CD14-positive monocyte (primary cell): ENCODE measurements around the gene SH3RF1. TPM values are rescaled to one million over a fixed set of nuclear protein-coding genes. Genes with fewer than 3 reads are reported as not detected.

Source experiments
- DNase-seq, 3 donors: peaks; one replicate each; pipeline ENCODE4 v3.0.0-alpha.2; 2011 to 2022
- H2AFZ ChIP-seq: 2 replicates; pipeline ENCODE4 v1.6.0; 2012; ENCODE audit warnings: mild to moderate bottlenecking, low read depth, low read length, inconsistent platforms; ENCODE audit not compliant: insufficient read depth, poor library complexity, severe bottlenecking
- H3K27ac ChIP-seq, 2 donors: 1 replicate in 1 of 2; 2 replicates in 1 of 2; pipeline ENCODE4 v1.5.1; 2012 to 2013; ENCODE audit warnings: low read length in 2 of 2, control low read depth in 1 of 2, inconsistent platforms in 1 of 2, low read depth in 1 of 2, mild to moderate bottlenecking in 1 of 2
- H3K27me3 ChIP-seq, 2 donors: one replicate each; pipeline versions ENCODE4 v1.6.0 to v1.6.1; 2011 to 2013; ENCODE audit warnings: low read length in 2 of 2; ENCODE audit not compliant: control insufficient read depth in 2 of 2, insufficient read depth in 2 of 2
- H3K36me3 ChIP-seq, 2 donors: replicated peaks in 1 of 2; 1 replicate in 1 of 2; 2 replicates in 1 of 2; pipeline versions ENCODE4 v1.5.1 to v1.6.1; 2012 to 2013; ENCODE audit warnings: low read length in 2 of 2, control low read depth in 1 of 2, inconsistent platforms in 1 of 2, mild to moderate bottlenecking in 1 of 2; ENCODE audit not compliant: insufficient read depth in 2 of 2, control insufficient read depth in 1 of 2
- H3K4me1 ChIP-seq, 2 donors: 1 replicate in 1 of 2; 2 replicates in 1 of 2; pipeline versions ENCODE4 v1.5.1 to v1.6.1; 2012 to 2013; ENCODE audit warnings: low read length in 2 of 2, control low read depth in 1 of 2, inconsistent platforms in 1 of 2, mild to moderate bottlenecking in 1 of 2, moderate library complexity in 1 of 2; ENCODE audit not compliant: insufficient read depth in 2 of 2, control insufficient read depth in 1 of 2
- H3K4me2 ChIP-seq: replicated peaks from 2 replicates; pipeline ENCODE3; 2012; ENCODE audit warnings: low read length, moderate library complexity, mild to moderate bottlenecking; ENCODE audit not compliant: poor library complexity, severe bottlenecking; ENCODE audit errors: extremely low read depth
- H3K4me3 ChIP-seq, 3 experiments: fragments of 200-600 bp in 1 of 3; sonication (generic) in 1 of 3; replicated peaks in 1 of 3; 1 replicate in 2 of 3; 2 replicates in 1 of 3; pipeline ENCODE4 v1.5.1; 2011 to 2013; ENCODE audit warnings: low read length in 3 of 3, mild to moderate bottlenecking in 3 of 3, control low read depth in 2 of 3, low read depth in 2 of 3, inconsistent platforms in 1 of 3, moderate library complexity in 1 of 3
- H3K79me2 ChIP-seq: 2 replicates; pipeline ENCODE4 v1.6.0; 2012; ENCODE audit warnings: mild to moderate bottlenecking, control low read depth, inconsistent platforms, low read length, moderate library complexity; ENCODE audit not compliant: insufficient read depth
- H3K9ac ChIP-seq: 2 replicates; pipeline ENCODE4 v1.6.0; 2017; ENCODE audit warnings: low read length, mild to moderate bottlenecking; ENCODE audit not compliant: insufficient read depth, poor library complexity, severe bottlenecking
- H3K9me3 ChIP-seq, 2 donors: replicated peaks in 1 of 2; 1 replicate in 1 of 2; 2 replicates in 1 of 2; pipeline versions ENCODE4 v1.5.1 to v1.6.1; 2012 to 2013; ENCODE audit warnings: low read length in 2 of 2, control low read depth in 1 of 2; ENCODE audit not compliant: control insufficient read depth in 1 of 2, insufficient read depth in 1 of 2
- H4K20me1 ChIP-seq: 2 replicates; pipeline ENCODE4 v1.6.0; 2012; ENCODE audit warnings: mild to moderate bottlenecking, low read length, control low read depth, moderate library complexity; ENCODE audit not compliant: insufficient read depth
- H3K27ac Mint-ChIP-seq, 7 donors: one replicate each; pipeline ENCODE4 v1.8.0; 2020; ENCODE audit warnings: mild to moderate bottlenecking in 7 of 7, mixed read lengths in 7 of 7, moderate library complexity in 6 of 7, inconsistent platforms in 2 of 7
- H3K27me3 Mint-ChIP-seq, 3 donors: one replicate each; pipeline ENCODE4 v1.8.0; 2021 to 2022; ENCODE audit warnings: low read depth in 3 of 3, mild to moderate bottlenecking in 3 of 3, mixed read lengths in 3 of 3, moderate library complexity in 3 of 3, inconsistent platforms in 1 of 3
- H3K36me3 Mint-ChIP-seq, 2 donors: one replicate each; pipeline ENCODE4 v1.8.0; 2020; ENCODE audit warnings: mixed read lengths in 2 of 2, inconsistent platforms in 1 of 2, mild to moderate bottlenecking in 1 of 2
- H3K4me1 Mint-ChIP-seq: one replicate; pipeline ENCODE4 v1.8.0; 2020; ENCODE audit warnings: mild to moderate bottlenecking, mixed read lengths
- H3K4me3 Mint-ChIP-seq, 2 donors: one replicate each; pipeline ENCODE4 v1.8.0; 2020; ENCODE audit warnings: mild to moderate bottlenecking in 2 of 2, mixed read lengths in 2 of 2, moderate library complexity in 1 of 2
- H3K9me3 Mint-ChIP-seq, 7 donors: one replicate each; pipeline ENCODE4 v1.8.0; 2020 to 2022; ENCODE audit warnings: mixed read lengths in 7 of 7, mild to moderate bottlenecking in 6 of 7, moderate library complexity in 6 of 7, inconsistent platforms in 2 of 7
- WGBS: methylation state at CpG from one replicate; pipeline ENCODE4 v1.1.5; 2013; ENCODE audit warnings: missing lambda C conversion rate; ENCODE audit not compliant: insufficient coverage; 5-methylcytosine and 5-hydroxymethylcytosine counted together
- intact Hi-C, 2 donors: fragments of 100-400 bp; cut with micrococcal nuclease; formaldehyde crosslinking; loops; one replicate each; pipeline versions ENCODE4 v1.15.0 to v1.15.1; 2023
- polyA plus RNA-seq, 3 donors: library from polyadenylated mRNA; depleted of rRNA in 1 of 3; unstranded in 2 of 3; stranded (reverse) in 1 of 3; fragments of 300-500 nt in 2 of 3; fragments of >200 nt in 1 of 3; fragmentation: Illumina TruSeq in 2 of 3; gene quantifications; 1 replicate in 2 of 3; 2 replicates in 1 of 3; pipeline ENCODE4 v1.2.3, GENCODE V29; 2012 to 2021
- TF ChIP-seq, protein P1 (sequence below): fragments of 200-600 bp; IDR thresholded peaks from one replicate; pipeline ENCODE4 v1.8.0; 2022; ENCODE audit warnings: antibody characterized with exemption, mild to moderate bottlenecking

Gene SH3RF1
- polyA plus RNA-seq, 3 donors = 3.1 to 4.7 (median 4.4) TPM

DNA sequence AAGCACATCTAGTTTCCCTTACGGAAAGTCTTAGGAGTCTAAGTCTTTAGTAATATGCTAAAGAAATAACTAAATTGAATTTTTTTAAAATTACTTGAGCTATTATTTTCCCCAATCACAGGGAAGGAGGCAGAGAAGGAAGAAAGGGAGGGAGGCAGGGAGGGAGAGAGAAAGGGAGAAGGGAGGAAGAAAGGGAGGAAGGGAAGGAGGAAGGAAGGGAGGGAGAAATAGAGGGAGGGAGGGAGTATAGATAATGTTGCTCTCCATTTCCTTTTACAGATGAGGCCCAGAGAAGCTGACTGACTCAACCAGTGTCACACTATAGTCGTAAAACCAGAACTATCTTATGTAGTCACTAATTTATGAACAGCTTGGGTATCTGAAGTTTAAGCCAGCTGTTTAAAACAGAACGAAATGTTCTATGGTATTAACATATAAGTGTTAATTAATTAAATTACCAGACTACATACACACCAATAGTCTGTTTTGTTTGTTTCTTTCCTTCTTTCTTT lies 14.6 kb downstream of the SH3RF1 start:
- no peak overlapping the region for H2AFZ ChIP-seq
- H3K4me2 ChIP-seq = no peak overlapping the region
- H3K9me3 Mint-ChIP-seq = no peaks in the 10 kb centered on the region
- H3K36me3 ChIP-seq = no peaks in the 10 kb centered on the region
- H3K4me3 ChIP-seq = no peak overlapping the region
- no peak overlapping the region for H3K27ac Mint-ChIP-seq
- H3K27ac ChIP-seq = no peak overlapping the region
- no peak overlapping the region for H3K4me3 Mint-ChIP-seq
- peaks cover 9% of the 10 kb centered on the region in 2 donors for H3K36me3 Mint-ChIP-seq
- peaks cover 78% of the 10 kb centered on the region for H3K79me2 ChIP-seq
- H3K9me3 ChIP-seq = no peaks in the 10 kb centered on the region
- peaks cover 17 to 30% of the 10 kb centered on the region in 2 donors for H3K4me1 ChIP-seq
- DNase-seq = no peak
- no peaks in the 10 kb centered on the region for H3K27me3 ChIP-seq
- peaks cover 7% of the 10 kb centered on the region for H4K20me1 ChIP-seq
- H3K4me1 Mint-ChIP-seq = peaks cover 44% of the 10 kb centered on the region
- no CpG with 5 or more reads among the region's 3 CpGs for WGBS
- TF ChIP-seq, protein P1, sequence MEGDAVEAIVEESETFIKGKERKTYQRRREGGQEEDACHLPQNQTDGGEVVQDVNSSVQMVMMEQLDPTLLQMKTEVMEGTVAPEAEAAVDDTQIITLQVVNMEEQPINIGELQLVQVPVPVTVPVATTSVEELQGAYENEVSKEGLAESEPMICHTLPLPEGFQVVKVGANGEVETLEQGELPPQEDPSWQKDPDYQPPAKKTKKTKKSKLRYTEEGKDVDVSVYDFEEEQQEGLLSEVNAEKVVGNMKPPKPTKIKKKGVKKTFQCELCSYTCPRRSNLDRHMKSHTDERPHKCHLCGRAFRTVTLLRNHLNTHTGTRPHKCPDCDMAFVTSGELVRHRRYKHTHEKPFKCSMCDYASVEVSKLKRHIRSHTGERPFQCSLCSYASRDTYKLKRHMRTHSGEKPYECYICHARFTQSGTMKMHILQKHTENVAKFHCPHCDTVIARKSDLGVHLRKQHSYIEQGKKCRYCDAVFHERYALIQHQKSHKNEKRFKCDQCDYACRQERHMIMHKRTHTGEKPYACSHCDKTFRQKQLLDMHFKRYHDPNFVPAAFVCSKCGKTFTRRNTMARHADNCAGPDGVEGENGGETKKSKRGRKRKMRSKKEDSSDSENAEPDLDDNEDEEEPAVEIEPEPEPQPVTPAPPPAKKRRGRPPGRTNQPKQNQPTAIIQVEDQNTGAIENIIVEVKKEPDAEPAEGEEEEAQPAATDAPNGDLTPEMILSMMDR = no peak
- intact Hi-C loops = no loop called here
- no peak overlapping the region for H3K9ac ChIP-seq
- H3K27me3 Mint-ChIP-seq = peaks cover 0 to 3% (median 0%) of the 10 kb centered on the region in 3 donors

DNA sequence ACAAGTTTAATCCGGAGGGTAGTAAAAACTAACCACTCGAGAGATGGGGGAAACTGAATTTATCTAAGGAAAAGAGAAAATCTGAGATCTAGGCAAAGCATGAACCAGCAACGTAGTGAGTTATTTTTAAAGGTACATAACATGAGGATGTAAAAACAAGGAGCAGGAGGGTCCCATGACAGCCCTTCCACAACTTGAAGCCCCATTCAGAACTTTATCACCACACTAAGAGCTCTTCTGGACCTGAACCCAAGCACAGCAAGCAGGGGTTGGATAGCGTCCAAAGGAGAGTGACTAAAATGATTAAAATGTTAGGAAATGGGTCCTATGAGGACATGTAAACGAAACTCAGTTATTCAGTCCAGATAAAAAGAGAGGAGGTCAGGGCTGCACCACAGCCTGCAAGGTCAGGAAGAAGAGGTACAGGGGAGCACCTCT lies 16.2 kb downstream of the SH3RF1 start:
- intact Hi-C loops = no loop called here

More for the DNA sequence above, 16.2 kb downstream of the SH3RF1 start:
- peaks cover 36% of the 10 kb centered on the region for H3K4me1 Mint-ChIP-seq
- H3K79me2 ChIP-seq = peaks cover 70% of the 10 kb centered on the region
- H3K27ac Mint-ChIP-seq = peak overlapping the region in 3 of 7 donors; percentile 5 to 23 (median 21)
- no peaks in the 10 kb centered on the region for H3K36me3 ChIP-seq
- no peak overlapping the region for H2AFZ ChIP-seq
- H3K4me2 ChIP-seq = no peak overlapping the region
- H3K27ac ChIP-seq = no peak overlapping the region
- H3K9me3 Mint-ChIP-seq = no peaks in the 10 kb centered on the region
- H3K36me3 Mint-ChIP-seq = peaks cover 7 to 9% of the 10 kb centered on the region in 2 donors
- no peak overlapping the region for H3K4me3 ChIP-seq
- WGBS = 28% methylated on average over 2 of the region's 5 CpGs
- peaks cover 0 to 3% (median 0%) of the 10 kb centered on the region in 3 donors for H3K27me3 Mint-ChIP-seq
- H3K9ac ChIP-seq = no peak overlapping the region
- H3K4me3 Mint-ChIP-seq = peak overlapping the region; percentile 44 to 45
- TF ChIP-seq, protein P1 = no peak
- H3K27me3 ChIP-seq = no peaks in the 10 kb centered on the region
- H3K4me1 ChIP-seq = peaks cover 15 to 30% of the 10 kb centered on the region in 2 donors
- DNase-seq = no peak
- H3K9me3 ChIP-seq = no peaks in the 10 kb centered on the region
- H4K20me1 ChIP-seq = no peaks in the 10 kb centered on the region
